Suprapubic skin (tissue), 4 donors: Measurements from ENCODE around the gene SPATA13. TPM values are rescaled to one million over a fixed set of nuclear protein-coding genes. Genes with fewer than 3 reads are reported as not detected.

Experiments used
- DNase-seq, 2 donors: peaks; one replicate each; pipeline ENCODE4 v3.0.0-alpha.2; 2019; ENCODE audit warnings: low spot score in 2 of 2
- H3K27ac ChIP-seq: fragments of 200-600 bp; sonication (generic); one replicate; pipeline ENCODE4 v1.5.1; 2019
- H3K27me3 ChIP-seq: fragments of 200-600 bp; sonication (generic); one replicate; pipeline ENCODE4 v1.5.1; 2019
- H3K36me3 ChIP-seq: fragments of 200-600 bp; sonication (generic); one replicate; pipeline ENCODE4 v1.5.1; 2019
- H3K4me1 ChIP-seq: fragments of 200-600 bp; sonication (generic); one replicate; pipeline ENCODE4 v1.5.1; 2019
- H3K4me3 ChIP-seq: fragments of 200-600 bp; sonication (generic); one replicate; pipeline ENCODE4 v1.5.1; 2019; ENCODE audit warnings: mild to moderate bottlenecking
- H3K9me3 ChIP-seq: fragments of 200-600 bp; sonication (generic); one replicate; pipeline ENCODE4 v1.5.1; 2019
- EP300 ChIP-seq: sonication (generic); formaldehyde crosslinking; IDR thresholded peaks from one replicate; pipeline ENCODE4 v1.6.1; 2017; ENCODE audit warnings: antibody characterized with exemption
- POLR2A ChIP-seq, 2 donors: fragments of 450-650 bp; IDR thresholded peaks; one replicate each; pipeline ENCODE4 v1.6.1; 2017; ENCODE audit warnings: antibody characterized with exemption in 2 of 2, mild to moderate bottlenecking in 2 of 2, moderate library complexity in 2 of 2
- POLR2AphosphoS5 ChIP-seq, 3 donors: sonication (generic); formaldehyde crosslinking; IDR thresholded peaks; one replicate each; pipeline ENCODE4 v1.6.1; 2017; ENCODE audit warnings: antibody characterized with exemption in 3 of 3
- WGBS: methylation state at CpG from one replicate; pipeline ENCODE4 v1.1.5; 2018; 5-methylcytosine and 5-hydroxymethylcytosine counted together
- total RNA-seq, 4 donors: library from RNA; depleted of rRNA; stranded (reverse); fragments of >200 nt; gene quantifications; one replicate each; pipeline ENCODE4 v1.1.0, GENCODE V29; 2016
- TF ChIP-seq, protein P1 (sequence below), 2 donors: fragments of 200-600 bp in 1 of 2; fragments of 450-650 bp in 1 of 2; sonication (generic) in 1 of 2; IDR thresholded peaks; one replicate each; pipeline ENCODE4 v1.5.1; 2016 to 2019; ENCODE audit warnings: antibody characterized with exemption in 2 of 2, mild to moderate bottlenecking in 1 of 2, moderate library complexity in 1 of 2

SPATA13 gene
- total RNA-seq, 4 donors from 2014 or later: 26.5 to 64.2 (median 31.6) TPM

DNA sequence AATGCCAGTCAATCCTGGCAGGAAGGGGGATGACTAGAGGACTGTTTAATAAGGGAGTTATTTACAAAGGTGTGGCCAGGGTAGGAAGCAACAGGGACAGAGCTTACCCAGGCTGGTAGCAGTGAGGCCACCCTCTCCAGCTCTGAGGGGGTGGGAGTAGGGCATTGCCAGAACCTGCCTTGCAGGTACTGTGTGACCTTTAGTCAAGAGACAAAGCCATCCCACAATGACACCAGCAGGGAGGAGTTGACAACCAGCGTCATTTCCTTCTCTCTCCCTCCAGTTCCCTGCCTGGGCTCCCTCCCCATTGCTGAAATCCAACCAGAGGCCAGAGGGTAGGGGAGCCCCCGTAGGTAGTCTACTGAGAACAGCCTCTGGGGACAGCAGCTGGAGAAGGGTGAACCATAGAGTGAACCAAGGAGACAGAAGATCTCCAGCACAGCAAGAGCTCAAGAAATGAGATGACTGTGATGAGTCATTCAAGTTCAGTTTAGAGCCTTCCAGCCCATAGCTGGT, 33.3 kb upstream of the SPATA13 start:
- H3K4me1 ChIP-seq: no peaks in the 10 kb centered on the region
- no peaks in the 10 kb centered on the region for H3K36me3 ChIP-seq
- H3K4me3 ChIP-seq: no peak overlapping the region
- H3K9me3 ChIP-seq: no peaks in the 10 kb centered on the region
- no peak for DNase-seq
- no peaks in the 10 kb centered on the region for H3K27me3 ChIP-seq
- 39% methylated on average over 2 of the region's 2 CpGs for WGBS
- TF ChIP-seq EP300 (no peak), POLR2A (IDR thresholded peaks at IDR 0.05) (no peak), POLR2AphosphoS5 (IDR thresholded peaks at IDR 0.05) (no peak)
- TF ChIP-seq, protein P1, sequence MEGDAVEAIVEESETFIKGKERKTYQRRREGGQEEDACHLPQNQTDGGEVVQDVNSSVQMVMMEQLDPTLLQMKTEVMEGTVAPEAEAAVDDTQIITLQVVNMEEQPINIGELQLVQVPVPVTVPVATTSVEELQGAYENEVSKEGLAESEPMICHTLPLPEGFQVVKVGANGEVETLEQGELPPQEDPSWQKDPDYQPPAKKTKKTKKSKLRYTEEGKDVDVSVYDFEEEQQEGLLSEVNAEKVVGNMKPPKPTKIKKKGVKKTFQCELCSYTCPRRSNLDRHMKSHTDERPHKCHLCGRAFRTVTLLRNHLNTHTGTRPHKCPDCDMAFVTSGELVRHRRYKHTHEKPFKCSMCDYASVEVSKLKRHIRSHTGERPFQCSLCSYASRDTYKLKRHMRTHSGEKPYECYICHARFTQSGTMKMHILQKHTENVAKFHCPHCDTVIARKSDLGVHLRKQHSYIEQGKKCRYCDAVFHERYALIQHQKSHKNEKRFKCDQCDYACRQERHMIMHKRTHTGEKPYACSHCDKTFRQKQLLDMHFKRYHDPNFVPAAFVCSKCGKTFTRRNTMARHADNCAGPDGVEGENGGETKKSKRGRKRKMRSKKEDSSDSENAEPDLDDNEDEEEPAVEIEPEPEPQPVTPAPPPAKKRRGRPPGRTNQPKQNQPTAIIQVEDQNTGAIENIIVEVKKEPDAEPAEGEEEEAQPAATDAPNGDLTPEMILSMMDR (IDR thresholded peaks at IDR 0.05): no peak
- no peak overlapping the region for H3K27ac ChIP-seq

DNA sequence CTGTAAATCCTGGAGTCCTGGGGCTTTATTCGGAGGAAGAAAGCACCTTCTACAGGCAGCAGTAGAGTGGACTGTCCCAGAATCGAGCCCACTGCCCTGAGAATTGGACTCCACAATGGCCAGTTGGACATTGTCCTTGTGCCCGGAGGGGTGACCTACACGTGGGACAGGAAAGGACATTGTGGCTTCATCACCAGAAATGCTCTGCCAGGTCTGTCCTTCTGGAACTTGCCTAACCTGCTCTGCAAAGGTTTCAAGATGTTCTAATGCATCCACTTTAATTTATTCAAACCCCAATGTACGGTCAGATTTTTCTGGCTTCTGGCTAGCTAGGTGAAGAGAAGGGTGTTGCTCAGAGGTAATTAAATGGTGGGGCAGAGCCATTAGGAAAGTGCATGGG, 32.4 kb upstream of the SPATA13 start:
- H3K4me1 ChIP-seq: no peaks in the 10 kb centered on the region
- TF ChIP-seq POLR2A (IDR thresholded peaks at IDR 0.05) (no peak), POLR2AphosphoS5 (IDR thresholded peaks at IDR 0.05) (no peak), EP300 (no peak)
- TF ChIP-seq, protein P1 (IDR thresholded peaks at IDR 0.05): no peak
- H3K27me3 ChIP-seq: no peaks in the 10 kb centered on the region
- 89% methylated on average over 5 of the region's 5 CpGs for WGBS
- no peak overlapping the region for H3K4me3 ChIP-seq
- no peaks in the 10 kb centered on the region for H3K9me3 ChIP-seq
- no peak for DNase-seq
- H3K27ac ChIP-seq: no peak overlapping the region
- no peaks in the 10 kb centered on the region for H3K36me3 ChIP-seq

DNA sequence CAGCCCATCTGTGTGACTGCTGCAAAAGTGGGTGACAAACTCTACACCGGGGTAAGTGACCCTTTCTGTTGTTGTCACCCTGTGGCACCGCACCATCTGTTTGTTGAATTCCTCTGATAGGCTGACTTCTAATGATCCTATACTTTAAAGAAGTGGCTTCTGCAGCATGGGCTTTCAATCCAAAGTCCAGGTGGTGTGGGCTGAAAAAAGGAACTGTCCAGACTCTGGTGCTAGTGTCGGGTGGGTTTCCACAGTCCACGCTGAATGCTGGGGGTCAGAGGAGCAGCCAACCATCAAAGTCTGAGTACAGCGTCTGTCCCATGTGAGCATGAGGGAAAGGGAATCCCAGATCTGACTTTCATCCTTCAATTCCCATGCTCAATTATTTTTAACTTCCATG, 31.6 kb upstream of the SPATA13 start:
- Histone ChIP-seq H3K36me3 (no peaks in the 10 kb centered on the region), H3K4me3 (no peak overlapping the region), H3K27ac (no peak overlapping the region), H3K27me3 (no peaks in the 10 kb centered on the region), H3K9me3 (no peaks in the 10 kb centered on the region), H3K4me1 (no peaks in the 10 kb centered on the region)
- TF ChIP-seq, protein P1 (IDR thresholded peaks at IDR 0.05): no peak
- TF ChIP-seq POLR2A (IDR thresholded peaks at IDR 0.05) (no peak), POLR2AphosphoS5 (IDR thresholded peaks at IDR 0.05) (no peak), EP300 (no peak)
- 82% methylated on average over 5 of the region's 5 CpGs for WGBS
- no peak for DNase-seq

DNA sequence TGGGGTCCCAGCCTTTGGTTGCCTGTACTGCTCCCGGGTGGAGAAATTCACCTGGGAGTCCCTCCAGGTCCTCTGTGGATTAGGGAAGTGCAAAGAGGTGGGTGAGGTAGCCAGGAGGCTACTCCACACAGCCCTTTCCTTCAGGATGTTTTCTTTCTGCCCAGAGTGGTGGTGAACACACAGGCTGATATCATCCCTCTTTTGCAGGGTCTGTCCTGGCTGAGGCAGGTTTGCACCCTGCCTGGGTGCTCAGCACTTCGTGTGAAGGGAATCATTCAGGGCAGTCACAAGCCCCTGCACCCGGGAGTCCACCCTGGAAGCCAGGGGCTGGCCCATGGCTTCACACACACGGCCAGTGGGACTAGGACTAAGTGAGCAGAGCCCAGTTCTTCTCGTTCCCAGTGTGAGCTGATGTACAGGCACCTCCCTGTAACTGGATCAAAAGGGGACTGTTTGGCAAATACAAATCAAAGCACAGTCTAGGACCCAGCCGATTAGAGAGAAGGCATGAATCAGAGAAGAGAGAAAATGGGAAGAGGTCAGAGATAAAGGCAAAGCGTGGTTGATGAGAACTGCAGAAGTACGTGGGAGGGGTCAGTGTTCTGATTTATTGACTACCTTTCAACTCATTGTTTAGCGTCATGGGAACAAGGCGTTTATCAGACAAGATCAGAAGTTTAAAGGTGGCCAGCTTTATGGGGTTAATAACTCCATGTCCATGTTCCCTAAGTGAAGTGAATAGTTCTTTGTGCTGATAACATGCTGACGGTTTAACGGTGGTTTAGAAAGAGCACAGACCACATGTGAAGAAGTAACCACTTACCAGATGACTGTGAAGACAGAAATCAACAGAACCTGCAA, 30.4 kb upstream of the SPATA13 start:
- Histone ChIP-seq H3K9me3 (no peaks in the 10 kb centered on the region), H3K27me3 (no peaks in the 10 kb centered on the region), H3K36me3 (no peaks in the 10 kb centered on the region), H3K27ac (no peak overlapping the region), H3K4me1 (no peaks in the 10 kb centered on the region), H3K4me3 (no peak overlapping the region)
- no peak for DNase-seq
- 46% methylated on average over 12 of the region's 12 CpGs for WGBS
- TF ChIP-seq EP300 (no peak), POLR2AphosphoS5 (IDR thresholded peaks at IDR 0.05) (no peak)
- TF ChIP-seq, protein P1 (IDR thresholded peaks at IDR 0.05): no peak

DNA sequence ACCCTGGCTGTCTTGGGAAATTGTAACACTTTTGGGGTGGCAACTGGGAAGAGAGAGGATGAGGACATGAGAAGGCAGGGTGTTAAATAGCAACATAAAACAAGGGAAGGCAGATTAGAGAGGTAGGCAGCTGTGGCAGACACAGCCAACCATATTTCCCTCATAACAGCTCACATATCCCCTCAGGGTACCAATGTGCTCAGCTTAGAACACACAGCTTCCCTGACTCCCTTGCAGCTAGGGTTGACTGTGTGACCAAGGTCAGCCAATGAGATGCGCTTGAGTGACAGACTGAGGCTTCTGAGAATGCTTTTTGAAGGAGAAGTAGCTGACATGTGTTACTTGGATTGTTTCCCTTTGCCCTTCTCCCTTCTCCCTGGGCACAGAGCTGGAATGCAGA, 28.8 kb upstream of the SPATA13 start:
- TF ChIP-seq POLR2A (IDR thresholded peaks at IDR 0.05) (no peak), EP300 (no peak), POLR2AphosphoS5 (IDR thresholded peaks at IDR 0.05) (no peak)
- TF ChIP-seq, protein P1 (IDR thresholded peaks at IDR 0.05): no peak
- H3K9me3 ChIP-seq: no peaks in the 10 kb centered on the region
- 64% methylated on average over 1 of the region's 1 CpG for WGBS
- no peak for DNase-seq
- no peak overlapping the region for H3K4me3 ChIP-seq
- H3K27me3 ChIP-seq: no peaks in the 10 kb centered on the region
- H3K27ac ChIP-seq: no peak overlapping the region
- H3K36me3 ChIP-seq: no peaks in the 10 kb centered on the region
- H3K4me1 ChIP-seq: no peaks in the 10 kb centered on the region
